Putamen (tissue), 1 donor: ENCODE data around the gene SKOR1.

Experiments used
- DNase-seq: peaks from one replicate; pipeline ENCODE4 v3.0.0-alpha.2; 2016; ENCODE audit warnings: low spot score

SKOR1 gene

GRCh38 chr15:67852418-67852817 lies 27.1 kb downstream of the SKOR1 start:
- DNase-seq = no peak

- no peak for DNase-seq
Measured at GRCh38 chr15:67853454-67853853, 28.1 kb downstream of the SKOR1 start.

GRCh38 chr15:67854358-67854757 lies 29.0 kb downstream of the SKOR1 start:
- DNase-seq = no peak

- DNase-seq = no peak
Measured at GRCh38 chr15:67855842-67856241, 30.5 kb downstream of the SKOR1 start.

GRCh38 chr15:67857220-67857619 lies 31.9 kb downstream of the SKOR1 start:
- no peak for DNase-seq

GRCh38 chr15:67859331-67859946 lies 34.1 kb downstream of the SKOR1 start:
- DNase-seq = peak; percentile 34

GRCh38 chr15:67861983-67862382 lies 36.7 kb downstream of the SKOR1 start:
- DNase-seq = no peak

GRCh38 chr15:67862750-67863441 lies 37.6 kb downstream of the SKOR1 start:
- DNase-seq = no peak

- peak; percentile 65 for DNase-seq
Measured at GRCh38 chr15:67863442-67863987, 38.2 kb downstream of the SKOR1 start.

- no peak for DNase-seq
Measured at GRCh38 chr15:67865331-67865730, 40.0 kb downstream of the SKOR1 start.

- no peak for DNase-seq
Measured at GRCh38 chr15:67865766-67866165, 40.5 kb downstream of the SKOR1 start.

GRCh38 chr15:67869701-67870100 lies 44.4 kb downstream of the SKOR1 start:
- no peak for DNase-seq

GRCh38 chr15:67870868-67871408 lies 45.6 kb downstream of the SKOR1 start:
- DNase-seq = no peak

- DNase-seq = no peak
Measured at GRCh38 chr15:67873777-67874176, 48.5 kb downstream of the SKOR1 start.

GRCh38 chr15:67878712-67879206 lies 53.5 kb downstream of the SKOR1 start:
- DNase-seq = no peak

GRCh38 chr15:67879440-67880129 lies 54.3 kb downstream of the SKOR1 start:
- no peak for DNase-seq

GRCh38 chr15:67880651-67881182 lies 55.4 kb downstream of the SKOR1 start:
- DNase-seq = no peak

GRCh38 chr15:67882487-67883233 lies 57.4 kb downstream of the SKOR1 start:
- no peak for DNase-seq

- no peak for DNase-seq
Measured at GRCh38 chr15:67883234-67883773, 58.0 kb downstream of the SKOR1 start.

- DNase-seq = no peak
Measured at GRCh38 chr15:67884009-67884408, 58.7 kb downstream of the SKOR1 start.
